Measurements from ENCODE around the gene LRG1.

LRG1 gene

DNA sequence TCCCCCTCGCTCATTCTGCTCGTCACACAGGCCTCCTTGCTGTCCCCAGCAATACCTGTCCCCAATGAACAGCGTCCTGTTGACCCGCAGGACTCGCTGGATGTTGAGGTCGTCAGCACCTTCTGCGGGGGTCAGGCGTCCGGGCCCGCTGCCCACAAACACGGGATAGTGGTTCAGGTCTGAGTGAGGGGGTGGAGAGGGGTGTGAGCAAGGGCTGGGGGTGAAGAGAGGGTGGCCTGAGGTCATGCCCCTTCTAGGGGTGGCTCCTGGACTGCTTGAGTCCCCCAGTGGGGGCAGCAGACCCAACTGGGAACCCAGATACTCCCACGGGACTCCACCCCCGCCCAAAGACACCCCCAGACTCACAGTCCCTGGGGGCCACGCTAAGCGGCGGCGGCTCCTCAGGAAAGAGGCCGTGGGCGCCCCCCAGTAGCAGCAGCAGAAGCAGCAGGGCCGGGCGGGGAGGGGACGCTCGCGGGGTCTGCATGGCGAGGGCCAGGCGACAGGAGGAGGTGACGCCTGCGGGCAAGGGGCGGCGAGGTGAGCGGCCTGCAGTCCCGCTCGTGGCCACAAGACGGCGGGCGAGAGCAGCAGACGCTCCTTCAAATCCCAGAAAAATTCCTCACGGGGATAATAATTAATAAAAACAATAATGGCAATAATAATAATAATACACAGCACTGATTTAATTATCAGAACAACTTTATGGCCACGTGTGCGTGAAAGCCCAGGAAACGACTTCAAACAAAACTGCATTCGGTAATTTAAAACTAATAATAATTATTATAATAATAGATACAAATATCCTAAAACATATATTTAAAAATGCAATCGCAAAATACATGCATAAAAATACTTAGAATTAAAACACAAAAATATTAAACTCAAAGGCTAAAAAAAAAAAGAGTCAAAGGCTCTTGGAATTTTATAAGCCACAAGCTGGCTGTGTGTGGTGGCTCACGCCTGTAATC is 18.4 kb upstream of the LRG1 start:
- no peak for DNase-seq (ENCODE audit: low read depth in 1 of 2, low spot score in 1 of 2)
- H3K27me3 ChIP-seq (ENCODE audit: insufficient read depth, poor library complexity, severe bottlenecking) = no peaks in the 10 kb centered on the region
- TF ChIP-seq CTCF (IDR thresholded peaks at IDR 0.05; ENCODE audit: insufficient read depth, low read length) (peak; percentile 75), SPI1 (IDR thresholded peaks at IDR 0.05; ENCODE audit: borderline replicate concordance, low read depth) (no peak)
- H3K4me3 ChIP-seq (replicated peaks; ENCODE audit: insufficient read depth, low read length) = peak overlapping the region; percentile 46
- H3K27ac ChIP-seq (replicated peaks) = peak overlapping the region; percentile 42

- TF ChIP-seq REST (IDR thresholded peaks at IDR 0.05; ENCODE audit: insufficient replicate concordance, low read depth) (no peak), POLR2AphosphoS5 (IDR thresholded peaks at IDR 0.05; ENCODE audit: low read depth) (no peak), SPI1 (IDR thresholded peaks at IDR 0.05; ENCODE audit: borderline replicate concordance, low read depth) (no peak), GABPA (IDR thresholded peaks at IDR 0.05; ENCODE audit: low read depth) (no peak), CTCF (IDR thresholded peaks at IDR 0.05; ENCODE audit: insufficient read depth, low read length) (peak; percentile 12)
- H3K27ac ChIP-seq (replicated peaks) = peak overlapping the region; percentile 42
- peak overlapping the region; percentile 46 for H3K4me3 ChIP-seq (replicated peaks; ENCODE audit: insufficient read depth, low read length)
- peak in 1 of 2 experiments; percentile 38 for DNase-seq (ENCODE audit: low read depth in 1 of 2, low spot score in 1 of 2)
- H3K27me3 ChIP-seq (ENCODE audit: insufficient read depth, poor library complexity, severe bottlenecking) = no peaks in the 10 kb centered on the region
Observed at GRCh38 chr19:4557144-4557970, 17.5 kb upstream of the LRG1 start.

DNA sequence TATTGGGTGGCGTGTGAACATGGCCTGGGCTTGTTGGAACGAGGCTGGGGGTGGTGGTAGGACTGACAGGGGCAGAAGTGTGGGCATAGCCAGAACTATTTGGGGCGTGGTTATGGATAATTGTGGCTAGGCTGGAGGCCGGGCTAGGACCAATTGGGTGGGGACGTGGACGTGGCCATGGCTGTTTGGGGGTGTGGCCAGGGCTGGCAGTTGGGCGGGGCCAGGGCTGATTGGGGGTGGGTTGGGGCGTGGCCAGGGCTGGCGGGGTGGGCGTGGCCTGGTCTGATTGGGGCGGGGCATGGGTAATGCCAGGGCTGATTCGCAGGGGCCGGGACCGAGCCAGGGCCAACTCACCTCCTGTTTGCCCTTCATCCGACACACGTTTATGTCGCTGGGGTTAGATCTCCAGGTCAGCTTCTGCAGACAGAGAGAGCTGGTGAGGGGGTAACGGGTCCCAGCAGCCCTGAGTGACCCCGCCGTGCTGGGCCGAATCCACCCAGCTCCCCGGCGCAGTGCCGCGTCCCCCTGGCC is 16.8 kb upstream of the LRG1 start:
- H3K27ac ChIP-seq (replicated peaks) = no peak overlapping the region
- peak in 1 of 2 experiments; percentile 14 for DNase-seq (ENCODE audit: low read depth in 1 of 2, low spot score in 1 of 2)

More for the DNA sequence above, 16.8 kb upstream of the LRG1 start:
- Histone ChIP-seq H3K27me3 (ENCODE audit: insufficient read depth, poor library complexity, severe bottlenecking) (no peaks in the 10 kb centered on the region), H3K4me3 (replicated peaks; ENCODE audit: insufficient read depth, low read length) (no peak overlapping the region)
- no peak for TF ChIP-seq POLR2AphosphoS5 (IDR thresholded peaks at IDR 0.05; ENCODE audit: low read depth)
- TF ChIP-seq SPI1 (IDR thresholded peaks at IDR 0.05; ENCODE audit: borderline replicate concordance, low read depth) = no peak
- no peak for TF ChIP-seq CTCF (IDR thresholded peaks at IDR 0.05; ENCODE audit: insufficient read depth, low read length)
- no peak for TF ChIP-seq GABPA (IDR thresholded peaks at IDR 0.05; ENCODE audit: low read depth)
- TF ChIP-seq REST (IDR thresholded peaks at IDR 0.05; ENCODE audit: insufficient replicate concordance, low read depth) = no peak
